ENCODE results near the gene RAB8B. TPM values are rescaled to one million over a fixed set of nuclear protein-coding genes. Genes with fewer than 3 reads are reported as not detected.

The RAB8B gene
- total and polyA plus RNA-seq, 9 of the 15 experiments (the other 6 are each of a cell fraction or from before 2014, with no cell fraction given) = 7.8 to 32.1 (median 24.2) TPM

DNA sequence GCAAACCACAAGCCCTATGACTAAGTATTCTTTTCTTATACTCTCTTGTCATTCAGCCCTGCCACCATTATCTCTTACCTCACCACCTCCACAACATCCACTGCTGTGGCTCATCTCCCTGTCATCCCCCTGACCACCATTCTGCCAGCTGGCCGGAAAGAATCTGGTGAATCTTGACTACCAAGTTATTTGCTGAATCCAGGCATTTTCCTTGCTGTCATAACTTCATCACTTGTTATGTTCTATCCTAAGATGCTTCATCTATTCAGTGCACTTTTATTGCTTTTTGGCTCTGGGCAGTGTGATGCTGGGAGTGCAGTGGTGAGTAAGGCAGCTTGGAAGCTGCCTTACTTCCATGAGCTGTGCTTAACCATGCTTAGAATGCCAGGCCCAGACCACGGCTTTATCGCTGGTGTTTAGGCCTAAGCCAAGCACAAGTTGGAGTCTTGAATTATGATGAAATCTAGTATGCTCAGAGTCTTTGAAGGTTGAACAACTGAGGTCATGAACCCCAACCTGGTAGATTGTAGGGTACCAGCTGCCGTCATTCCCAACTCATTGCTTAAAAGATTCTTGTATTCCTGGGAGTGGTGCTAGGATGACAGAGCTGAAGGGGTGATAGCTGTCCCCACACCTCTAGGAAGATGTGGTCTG, 61.0 kb downstream of the RAB8B start:
- H3K4me1 ChIP-seq (replicated peaks in 1 of 2; ENCODE audit: control insufficient read depth in 2 of 2, insufficient read depth in 2 of 2, low read length in 2 of 2) = no peaks in the 10 kb centered on the region
- no peaks in the 10 kb centered on the region for H3K9me3 ChIP-seq (replicated peaks; ENCODE audit: control insufficient read depth, insufficient read depth, low read depth, low read length)
- no peaks in the 10 kb centered on the region for H3K27me3 ChIP-seq (ENCODE audit: control insufficient read depth in 2 of 2, insufficient read depth in 2 of 2, low read length in 2 of 2)
- TF ChIP-seq ZBTB7A (IDR thresholded peaks at IDR 0.05; ENCODE audit: borderline replicate concordance, control insufficient read depth, low read depth, low read length) (no peak), HNRNPUL1 (IDR thresholded peaks at IDR 0.05; ENCODE audit: low read length) (no peak), PHB (CRISPR knock-in tag; IDR thresholded peaks at IDR 0.05) (no peak), ZNF384 (IDR thresholded peaks at IDR 0.05; ENCODE audit: low read depth, low read length) (no peak), SRSF9 (IDR thresholded peaks at IDR 0.05; ENCODE audit: borderline replicate concordance, low read depth, low read length) (no peak), DPF2 (IDR thresholded peaks at IDR 0.05) (no peak), RBM34 (IDR thresholded peaks at IDR 0.05; ENCODE audit: borderline replicate concordance, insufficient read depth, low read length) (no peak)
- ATAC-seq (no peak), FAIRE-seq (no peak), DNase-seq (ENCODE audit: extremely low read depth in 1 of 4, low spot score in 3 of 4) (no peak)
- 97% methylated on average over 4 of the region's 4 CpGs for WGBS (ENCODE audit: insufficient coverage, low coverage, missing lambda C conversion rate)
- no peak overlapping the region for H3K4me2 ChIP-seq (ENCODE audit: insufficient read depth, low read length)
- intact Hi-C loops (cut with micrococcal nuclease) = no loop called here
- POLR2A ChIA-PET = no interaction called here
- H3K9ac ChIP-seq (ENCODE audit: insufficient read depth in 1 of 2, low read depth in 2 of 2, low read length in 2 of 2) = no peak overlapping the region
- H2AFZ ChIP-seq (ENCODE audit: low read depth, low read length) = no peak overlapping the region
- CTCF ChIA-PET (ENCODE audit: low intra/inter-chr PET ratio) = interaction anchor here (0.6 kb wide), 2 partner anchors 142 to 145 kb away, joined by 3 to 4 read pairs; no protein-coding TSS in a partner anchor
- no peaks in the 10 kb centered on the region; the same call in 2 of the 3 replicates for H3K79me2 ChIP-seq (ENCODE audit: control insufficient read depth, insufficient read depth, low read length)
- H3K9me1 ChIP-seq (ENCODE audit: control insufficient read depth, insufficient read depth, low read length) = no peaks in the 10 kb centered on the region
- peaks cover 65% of the 10 kb centered on the region for H3K36me3 ChIP-seq (ENCODE audit: control insufficient read depth, insufficient read depth, low read length)
- no peak overlapping the region for H3K27ac ChIP-seq (ENCODE audit: extremely low read depth, low read depth, low read length)
- BruUV-seq (replicated peaks) = no TSS peak
- no peaks in the 10 kb centered on the region for H4K20me1 ChIP-seq (replicated peaks; ENCODE audit: control insufficient read depth, insufficient read depth, low read length)
- in situ Hi-C loops (cut with MboI) = no loop called here
- no peak overlapping the region for H3K4me3 ChIP-seq
